CD4-positive, alpha-beta T cell (primary cell): ENCODE measurements around the gene ZDHHC3. TPM values are rescaled to one million over a fixed set of nuclear protein-coding genes. Genes with fewer than 3 reads are reported as not detected.

Experiments
- ATAC-seq: fragments of 200-7000 bp; cut with Tn5 transposase; one replicate; pipeline ENCODE4 v1.10.0; 2022; ENCODE audit warnings: mild to moderate bottlenecking; ENCODE audit not compliant: poor library complexity
- CTCF ChIA-PET: fragments of 350-600 bp; sonication (Branson Sonifier 250); formaldehyde crosslinking; loops from one replicate; lab custom pipeline; 2021; ENCODE audit warnings: antibody characterized with exemption, inconsistent platforms; lab: Charles Lee
- POLR2A ChIA-PET: fragments of 350-600 bp; sonication (Branson Sonifier 250); formaldehyde crosslinking; loops from one replicate; lab custom pipeline; 2021; ENCODE audit warnings: antibody characterized with exemption, inconsistent platforms; lab: Charles Lee
- DNase-seq, 14 experiments: peaks; one replicate each; pipeline ENCODE4 v3.0.0-alpha.2; 2013 to 2020; ENCODE audit warnings: mixed read lengths in 2 of 14
- H3K27ac ChIP-seq, 2 donors: one replicate each; pipeline versions ENCODE4 v1.5.1 to v1.7.0; 2013; ENCODE audit warnings: low read length in 2 of 2, low read depth in 1 of 2, mild to moderate bottlenecking in 1 of 2
- H3K27me3 ChIP-seq, 2 experiments: 1 replicate in 1 of 2; 2 replicates in 1 of 2; pipeline versions ENCODE4 v1.6.1 to v1.7.0; 2013; ENCODE audit warnings: low read length in 2 of 2, control low read depth in 1 of 2, mild to moderate bottlenecking in 1 of 2, moderate library complexity in 1 of 2; ENCODE audit not compliant: insufficient read depth in 2 of 2, control insufficient read depth in 1 of 2
- H3K36me3 ChIP-seq: one replicate; pipeline ENCODE4 v1.6.1; 2013; ENCODE audit warnings: low read length, control low read depth; ENCODE audit not compliant: insufficient read depth
- H3K4me1 ChIP-seq: one replicate; pipeline ENCODE4 v1.6.1; 2013; ENCODE audit warnings: low read length, control low read depth; ENCODE audit not compliant: insufficient read depth
- H3K4me3 ChIP-seq: one replicate; pipeline ENCODE4 v1.5.1; 2013; ENCODE audit warnings: mild to moderate bottlenecking, low read length, moderate library complexity
- H3K9me3 ChIP-seq, 2 experiments: 1 replicate in 1 of 2; 2 replicates in 1 of 2; pipeline versions ENCODE4 v1.6.1 to v1.7.0; 2013; ENCODE audit warnings: low read length in 2 of 2, mild to moderate bottlenecking in 2 of 2, control low read depth in 1 of 2, moderate library complexity in 1 of 2; ENCODE audit not compliant: control insufficient read depth in 1 of 2, insufficient read depth in 1 of 2
- H3K27ac Mint-ChIP-seq: one replicate; pipeline ENCODE4 v1.8.0; 2020; ENCODE audit warnings: mixed read lengths
- H3K27me3 Mint-ChIP-seq: one replicate; pipeline ENCODE4 v1.8.0; 2021; ENCODE audit warnings: mixed read lengths
- H3K36me3 Mint-ChIP-seq: one replicate; pipeline ENCODE4 v1.8.0; 2021; ENCODE audit warnings: low read depth, mixed read lengths
- H3K4me1 Mint-ChIP-seq: one replicate; pipeline ENCODE4 v1.8.0; 2021; ENCODE audit warnings: low read depth, mixed read lengths
- H3K4me3 Mint-ChIP-seq: one replicate; pipeline ENCODE4 v1.8.0; 2020; ENCODE audit warnings: mild to moderate bottlenecking, mixed read lengths
- H3K9me3 Mint-ChIP-seq: one replicate; pipeline ENCODE4 v1.8.0; 2020; ENCODE audit warnings: mixed read lengths
- intact Hi-C, 2 experiments: fragments of 100-400 bp; cut with DNase I in 1 of 2; cut with micrococcal nuclease in 1 of 2; formaldehyde crosslinking; loops; one replicate each; pipeline versions ENCODE4 v1.15.1 to v1.9.0; 2023 to 2025; cut with DNase I, micrococcal nuclease
- total RNA-seq, 174 experiments: library from RNA in 2 of 174; stranded (reverse) in 2 of 174; gene quantifications; one replicate each; pipeline ENCODE4 v1.2.3 and lab custom pipeline; 2021 to 2026
- TF ChIP-seq, protein P1 (sequence below): fragments of 200-600 bp; IDR thresholded peaks from one replicate; pipeline ENCODE4 v1.8.0; 2022; ENCODE audit warnings: antibody characterized with exemption, mild to moderate bottlenecking

The ZDHHC3 gene
- total RNA-seq, 2 experiments from 2014 or later, result 34.4 to 34.6 TPM

- Mint-ChIP-seq H3K27ac (no peak overlapping the region), H3K9me3 (no peaks in the 10 kb centered on the region), H3K4me1 (no peaks in the 10 kb centered on the region), H3K27me3 (peaks cover 27% of the 10 kb centered on the region), H3K36me3 (no peaks in the 10 kb centered on the region), H3K4me3 (no peak overlapping the region)
- intact Hi-C loops, result no loop called here
- no peaks in the 10 kb centered on the region for H3K36me3 ChIP-seq
- ATAC-seq, result no peak
- DNase-seq, result no peak
- CTCF ChIA-PET, result no interaction called here
- no peak overlapping the region for H3K27ac ChIP-seq
- TF ChIP-seq, protein P1, sequence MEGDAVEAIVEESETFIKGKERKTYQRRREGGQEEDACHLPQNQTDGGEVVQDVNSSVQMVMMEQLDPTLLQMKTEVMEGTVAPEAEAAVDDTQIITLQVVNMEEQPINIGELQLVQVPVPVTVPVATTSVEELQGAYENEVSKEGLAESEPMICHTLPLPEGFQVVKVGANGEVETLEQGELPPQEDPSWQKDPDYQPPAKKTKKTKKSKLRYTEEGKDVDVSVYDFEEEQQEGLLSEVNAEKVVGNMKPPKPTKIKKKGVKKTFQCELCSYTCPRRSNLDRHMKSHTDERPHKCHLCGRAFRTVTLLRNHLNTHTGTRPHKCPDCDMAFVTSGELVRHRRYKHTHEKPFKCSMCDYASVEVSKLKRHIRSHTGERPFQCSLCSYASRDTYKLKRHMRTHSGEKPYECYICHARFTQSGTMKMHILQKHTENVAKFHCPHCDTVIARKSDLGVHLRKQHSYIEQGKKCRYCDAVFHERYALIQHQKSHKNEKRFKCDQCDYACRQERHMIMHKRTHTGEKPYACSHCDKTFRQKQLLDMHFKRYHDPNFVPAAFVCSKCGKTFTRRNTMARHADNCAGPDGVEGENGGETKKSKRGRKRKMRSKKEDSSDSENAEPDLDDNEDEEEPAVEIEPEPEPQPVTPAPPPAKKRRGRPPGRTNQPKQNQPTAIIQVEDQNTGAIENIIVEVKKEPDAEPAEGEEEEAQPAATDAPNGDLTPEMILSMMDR, result no peak
- no peak overlapping the region for H3K4me3 ChIP-seq
- peaks cover 0 to 7% of the 10 kb centered on the region in 2 experiments for H3K27me3 ChIP-seq
- no peaks in the 10 kb centered on the region for H3K4me1 ChIP-seq
- no peaks in the 10 kb centered on the region for H3K9me3 ChIP-seq
- POLR2A ChIA-PET, result no interaction called here
Observed at GRCh38 chr3:44903314-44903713, 72.7 kb downstream of the ZDHHC3 start.

- CTCF ChIA-PET, result no interaction called here
Observed at GRCh38 chr3:44902628-44903027, 73.3 kb downstream of the ZDHHC3 start.

DNA sequence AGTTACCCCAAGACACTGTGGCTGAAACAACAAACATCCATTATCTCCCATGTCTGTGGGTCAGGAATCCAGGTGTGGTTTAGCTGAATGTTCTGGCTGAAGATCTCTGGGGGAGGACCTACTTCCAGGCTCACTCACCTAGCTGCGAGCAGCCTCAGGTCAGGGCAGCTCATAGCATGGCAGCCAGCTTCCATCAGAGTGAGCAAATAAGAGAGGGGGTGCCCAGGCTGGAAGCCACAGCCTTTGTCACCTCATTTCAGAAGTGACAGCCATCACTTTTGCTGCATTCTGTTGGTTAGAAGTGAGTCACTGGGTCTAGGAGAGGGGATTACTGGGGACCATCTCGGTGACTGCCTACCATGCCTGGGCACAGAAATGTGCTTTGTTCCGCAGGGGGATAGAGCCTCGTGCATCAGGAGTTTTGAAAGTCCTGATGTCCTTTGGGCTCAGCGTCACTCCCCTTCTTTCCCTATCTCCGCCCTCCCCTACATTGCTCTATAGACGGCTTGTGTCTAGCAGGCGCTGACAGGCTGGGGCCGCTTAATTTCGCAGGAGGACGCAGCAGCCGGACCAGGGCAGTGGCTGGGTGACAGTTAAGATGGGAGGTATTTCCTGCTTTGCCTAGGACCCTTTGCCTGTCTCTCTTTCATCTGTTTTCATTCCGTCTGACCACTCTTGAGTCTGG lies 76.1 kb downstream of the ZDHHC3 start:
- no peaks in the 10 kb centered on the region for H3K9me3 Mint-ChIP-seq
- H3K27me3 Mint-ChIP-seq, result peaks cover 18% of the 10 kb centered on the region
- intact Hi-C loops, result no loop called here
- no peaks in the 10 kb centered on the region for H3K4me1 Mint-ChIP-seq
- Histone ChIP-seq H3K4me1 (no peaks in the 10 kb centered on the region), H3K9me3 (no peaks in the 10 kb centered on the region), H3K4me3 (no peak overlapping the region), H3K27me3 (peaks cover 0 to 7% of the 10 kb centered on the region in 2 experiments), H3K36me3 (no peaks in the 10 kb centered on the region), H3K27ac (no peak overlapping the region)
- H3K36me3 Mint-ChIP-seq, result no peaks in the 10 kb centered on the region
- ChIA-PET POLR2A (no interaction called here), CTCF (no interaction called here)
- H3K4me3 Mint-ChIP-seq, result no peak overlapping the region
- H3K27ac Mint-ChIP-seq, result no peak overlapping the region
- ATAC-seq, result no peak
- DNase-seq, result no peak
- TF ChIP-seq, protein P1, result no peak

More at GRCh38 chr3:44902628-44903027, 73.3 kb downstream of the ZDHHC3 start:
- no peaks in the 10 kb centered on the region for H3K36me3 Mint-ChIP-seq
- H3K4me3 ChIP-seq, result no peak overlapping the region
- peaks cover 22% of the 10 kb centered on the region for H3K27me3 Mint-ChIP-seq
- H3K27me3 ChIP-seq, result peaks cover 0 to 7% of the 10 kb centered on the region in 2 experiments
- no peak overlapping the region for H3K27ac Mint-ChIP-seq
- no peaks in the 10 kb centered on the region for H3K4me1 ChIP-seq
- no peaks in the 10 kb centered on the region for H3K36me3 ChIP-seq
- ATAC-seq (no peak), DNase-seq (no peak)
- no peaks in the 10 kb centered on the region for H3K4me1 Mint-ChIP-seq
- H3K9me3 Mint-ChIP-seq, result no peaks in the 10 kb centered on the region
- H3K4me3 Mint-ChIP-seq, result no peak overlapping the region
- TF ChIP-seq, protein P1, result no peak
- no peak overlapping the region for H3K27ac ChIP-seq
- POLR2A ChIA-PET, result no interaction called here
- H3K9me3 ChIP-seq, result no peaks in the 10 kb centered on the region
- intact Hi-C loops, result no loop called here
